ENCODE measurements around the gene DAZAP1. TPM values are rescaled to one million over a fixed set of nuclear protein-coding genes. Genes with fewer than 3 reads are reported as not detected.

Gene DAZAP1
- polyA plus RNA-seq, 3 donors from 2014 or later = 4.3 to 10.3 (median 8.0) TPM

DNA sequence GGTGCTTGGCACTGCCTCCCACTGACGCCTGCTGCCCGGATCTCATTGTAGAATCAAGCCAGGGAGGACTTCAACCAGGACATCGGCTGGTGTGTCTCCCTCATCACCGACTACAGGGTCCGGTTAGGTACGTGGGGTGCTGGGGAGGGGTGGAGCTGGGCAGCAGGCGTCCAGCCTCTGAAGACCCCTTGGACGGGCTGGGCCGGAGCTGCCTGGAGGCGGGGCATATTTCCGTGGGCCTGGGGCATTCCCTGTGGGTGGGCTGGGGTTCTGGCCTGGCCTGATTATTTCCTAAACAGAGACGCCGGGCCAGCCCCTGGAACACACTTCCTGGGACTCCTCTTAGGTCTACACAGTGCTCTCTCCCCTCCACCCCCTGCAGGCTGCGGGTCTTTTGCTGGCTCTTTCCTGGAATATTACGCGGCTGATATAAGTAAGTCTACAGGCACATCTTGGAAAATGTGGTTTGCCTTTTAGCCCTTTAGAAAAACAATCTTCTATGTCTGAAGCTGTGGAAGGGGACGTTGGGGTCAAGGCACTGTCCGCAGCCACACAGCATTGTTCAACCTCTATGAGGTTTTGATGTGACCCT is 38.1 kb upstream of the DAZAP1 start:
- H3K4me1 Mint-ChIP-seq = peaks cover 25 to 31% of the 10 kb centered on the region in 2 donors
- no peaks in the 10 kb centered on the region for H3K9me3 Mint-ChIP-seq
- peaks cover 3 to 14% (median 7%) of the 10 kb centered on the region in 3 donors for H3K36me3 Mint-ChIP-seq
- H3K27me3 Mint-ChIP-seq (ENCODE audit: low read depth in 3 of 3) = peaks cover 0 to 2% (median 0%) of the 10 kb centered on the region in 3 donors
- no peak overlapping the region for H3K4me3 Mint-ChIP-seq
- no peak overlapping the region for H3K27ac Mint-ChIP-seq
- DNase-seq = no peak

DNA sequence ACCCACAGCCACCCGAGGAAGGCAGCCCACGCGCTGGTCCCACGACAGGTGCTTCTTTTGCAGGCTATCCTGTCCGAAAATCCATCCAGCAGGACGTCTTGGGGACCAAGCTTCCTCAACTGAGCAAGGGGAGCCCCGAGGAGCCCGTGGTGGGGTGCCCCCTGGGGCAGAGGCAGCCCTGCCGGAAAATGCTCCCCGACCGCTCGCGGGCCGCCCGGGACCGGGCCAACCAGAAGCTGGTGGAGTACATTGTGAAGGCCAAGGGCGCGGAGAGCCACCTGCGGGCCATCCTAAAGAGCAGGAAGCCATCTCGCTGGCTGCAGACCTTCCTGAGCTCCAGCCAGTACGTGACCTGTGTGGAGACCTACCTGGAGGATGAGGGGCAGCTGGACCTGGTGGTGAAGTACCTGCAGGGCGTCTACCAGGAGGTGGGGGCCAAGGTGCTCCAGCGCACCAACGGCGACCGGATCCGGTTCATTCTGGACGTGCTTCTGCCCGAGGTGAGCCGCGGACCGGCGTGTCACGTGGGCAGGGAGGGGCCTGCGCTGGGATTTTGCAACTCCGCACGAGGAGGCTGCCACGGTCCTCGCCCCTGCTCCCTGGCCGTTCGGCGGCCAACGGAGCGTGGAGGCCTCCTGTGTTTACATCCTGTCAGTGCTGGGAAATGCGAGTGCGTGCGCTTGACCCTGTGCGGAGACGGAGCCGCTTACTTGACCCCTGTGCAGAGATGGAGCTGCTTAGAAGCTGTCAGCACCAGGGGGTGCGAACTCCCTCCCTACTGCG is 36.6 kb upstream of the DAZAP1 start:
- DNase-seq = no peak
- Mint-ChIP-seq H3K27me3 (ENCODE audit: low read depth in 3 of 3) (peaks cover 0 to 2% (median 0%) of the 10 kb centered on the region in 3 donors), H3K36me3 (peaks cover 3 to 16% (median 9%) of the 10 kb centered on the region in 3 donors), H3K9me3 (no peaks in the 10 kb centered on the region), H3K4me3 (no peak overlapping the region), H3K4me1 (peaks cover 14 to 17% of the 10 kb centered on the region in 2 donors), H3K27ac (no peak overlapping the region)

DNA sequence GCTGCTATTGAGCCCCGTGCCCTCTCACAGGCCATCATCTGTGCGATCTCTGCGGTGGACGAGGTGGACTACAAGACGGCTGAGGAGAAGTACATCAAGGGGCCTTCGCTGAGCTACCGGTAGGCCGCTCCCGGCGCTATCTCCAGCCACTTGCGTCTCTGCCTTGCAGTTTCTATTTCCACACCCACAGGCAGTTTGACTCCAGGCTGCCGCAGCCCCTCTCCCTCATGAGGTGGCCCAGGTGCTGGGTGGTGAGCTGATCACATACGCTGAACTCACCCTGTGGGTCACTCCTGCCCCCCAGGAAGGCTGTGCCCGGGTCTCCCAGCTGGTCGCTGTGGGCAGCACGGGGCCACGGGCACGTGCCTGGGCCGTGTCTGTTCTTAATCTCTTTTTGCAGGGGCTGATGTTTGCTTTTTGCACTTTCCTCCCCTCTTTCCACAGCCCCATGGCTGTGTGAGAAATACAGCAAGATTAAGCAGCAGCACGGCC is 34.3 kb upstream of the DAZAP1 start:
- Mint-ChIP-seq H3K36me3 (peaks cover 3 to 16% (median 9%) of the 10 kb centered on the region in 3 donors), H3K9me3 (no peaks in the 10 kb centered on the region), H3K27me3 (ENCODE audit: low read depth in 3 of 3) (no peaks in the 10 kb centered on the region)

DNA sequence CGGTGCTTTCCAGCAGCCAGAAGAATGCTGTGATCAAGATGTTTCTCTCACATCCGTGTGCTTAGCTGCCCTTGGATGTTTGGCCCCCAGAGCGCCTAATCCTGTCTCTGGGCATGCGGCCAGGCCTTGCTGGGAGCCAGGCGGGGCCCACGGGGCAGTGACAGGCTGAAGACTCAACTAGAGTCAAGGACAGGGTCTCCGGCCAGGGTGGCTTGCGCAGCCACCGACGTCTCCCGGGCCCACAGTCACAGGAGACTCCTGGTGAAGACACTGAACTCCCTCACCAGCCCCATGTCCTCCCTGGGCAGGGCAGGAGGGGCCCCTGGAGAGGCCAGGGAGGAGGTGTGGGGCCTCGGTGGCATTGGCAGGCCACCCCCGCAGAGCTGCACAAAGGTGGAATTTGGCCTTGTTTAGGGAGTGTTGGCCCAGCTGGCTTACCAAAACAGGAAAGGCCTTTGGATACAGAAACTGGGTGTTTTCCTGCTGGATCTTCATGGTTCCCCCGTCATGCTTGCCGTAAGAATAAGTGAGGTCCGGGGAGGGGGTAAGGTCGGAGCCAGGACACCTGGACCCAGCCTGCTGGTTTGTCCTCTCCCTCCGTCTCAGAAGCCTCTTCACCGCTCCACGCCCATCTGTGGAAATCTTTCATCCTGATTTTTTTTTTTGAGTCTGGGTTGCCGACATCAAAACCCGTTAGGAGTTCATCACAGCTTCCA is 33.7 kb upstream of the DAZAP1 start:
- DNase-seq = no peak
- H3K27ac Mint-ChIP-seq = no peak overlapping the region
- no peaks in the 10 kb centered on the region for H3K9me3 Mint-ChIP-seq
- no peaks in the 10 kb centered on the region for H3K27me3 Mint-ChIP-seq (ENCODE audit: low read depth in 3 of 3)
- H3K4me1 Mint-ChIP-seq = no peaks in the 10 kb centered on the region
- no peak overlapping the region for H3K4me3 Mint-ChIP-seq
- H3K36me3 Mint-ChIP-seq = peaks cover 3 to 16% (median 9%) of the 10 kb centered on the region in 3 donors

More for the DNA sequence above, 34.3 kb upstream of the DAZAP1 start:
- DNase-seq = no peak
- Mint-ChIP-seq H3K4me3 (no peak overlapping the region), H3K4me1 (no peaks in the 10 kb centered on the region), H3K27ac (no peak overlapping the region)

DNA sequence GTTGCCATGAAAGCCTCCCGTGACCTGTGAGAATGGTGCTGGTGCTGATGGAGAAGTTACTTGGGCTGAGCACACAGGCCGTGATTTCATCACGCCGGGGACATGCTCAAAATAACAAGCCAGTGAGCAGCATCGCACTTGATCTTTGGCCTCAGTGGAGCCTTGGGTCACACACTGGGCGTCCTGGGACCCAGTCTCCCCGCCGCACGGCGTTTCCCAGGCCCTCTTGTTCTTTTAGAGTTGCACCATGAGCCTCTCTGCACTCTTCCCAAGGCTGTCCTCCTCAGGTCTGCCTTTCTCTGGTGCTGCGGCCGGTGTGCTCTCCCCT is 33.2 kb upstream of the DAZAP1 start:
- Mint-ChIP-seq H3K9me3 (no peaks in the 10 kb centered on the region), H3K4me3 (no peak overlapping the region), H3K4me1 (no peaks in the 10 kb centered on the region), H3K27me3 (ENCODE audit: low read depth in 3 of 3) (no peaks in the 10 kb centered on the region), H3K36me3 (peaks cover 3 to 16% (median 9%) of the 10 kb centered on the region in 3 donors), H3K27ac (no peak overlapping the region)
- no peak for DNase-seq

DNA sequence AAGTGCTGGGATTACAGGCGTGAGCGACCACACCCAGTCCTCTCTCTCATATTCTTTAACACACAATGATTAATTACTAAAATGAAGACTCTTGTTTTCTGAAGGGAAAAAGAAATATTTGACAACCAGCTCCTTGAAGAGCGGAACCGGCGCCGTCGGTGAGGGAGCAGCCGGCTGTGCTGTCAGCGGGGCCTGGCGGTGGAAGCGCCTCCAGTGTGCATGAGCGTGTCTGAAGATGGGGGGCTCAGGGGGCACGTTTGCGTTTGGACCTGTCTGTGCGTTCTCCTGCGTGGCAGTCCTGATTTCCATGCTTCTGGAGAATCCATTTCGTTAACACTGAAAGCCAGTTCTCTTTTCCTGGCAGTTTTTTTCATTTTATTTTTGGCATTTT is 31.0 kb upstream of the DAZAP1 start:
- no peak overlapping the region for H3K27ac Mint-ChIP-seq
- no peak for DNase-seq
- H3K4me1 Mint-ChIP-seq = no peaks in the 10 kb centered on the region
- H3K27me3 Mint-ChIP-seq (ENCODE audit: low read depth in 3 of 3) = peaks cover 0 to 3% (median 2%) of the 10 kb centered on the region in 3 donors
- no peak overlapping the region for H3K4me3 Mint-ChIP-seq
- no peaks in the 10 kb centered on the region for H3K9me3 Mint-ChIP-seq
- H3K36me3 Mint-ChIP-seq = peaks cover 3 to 10% (median 4%) of the 10 kb centered on the region in 3 donors

DNA sequence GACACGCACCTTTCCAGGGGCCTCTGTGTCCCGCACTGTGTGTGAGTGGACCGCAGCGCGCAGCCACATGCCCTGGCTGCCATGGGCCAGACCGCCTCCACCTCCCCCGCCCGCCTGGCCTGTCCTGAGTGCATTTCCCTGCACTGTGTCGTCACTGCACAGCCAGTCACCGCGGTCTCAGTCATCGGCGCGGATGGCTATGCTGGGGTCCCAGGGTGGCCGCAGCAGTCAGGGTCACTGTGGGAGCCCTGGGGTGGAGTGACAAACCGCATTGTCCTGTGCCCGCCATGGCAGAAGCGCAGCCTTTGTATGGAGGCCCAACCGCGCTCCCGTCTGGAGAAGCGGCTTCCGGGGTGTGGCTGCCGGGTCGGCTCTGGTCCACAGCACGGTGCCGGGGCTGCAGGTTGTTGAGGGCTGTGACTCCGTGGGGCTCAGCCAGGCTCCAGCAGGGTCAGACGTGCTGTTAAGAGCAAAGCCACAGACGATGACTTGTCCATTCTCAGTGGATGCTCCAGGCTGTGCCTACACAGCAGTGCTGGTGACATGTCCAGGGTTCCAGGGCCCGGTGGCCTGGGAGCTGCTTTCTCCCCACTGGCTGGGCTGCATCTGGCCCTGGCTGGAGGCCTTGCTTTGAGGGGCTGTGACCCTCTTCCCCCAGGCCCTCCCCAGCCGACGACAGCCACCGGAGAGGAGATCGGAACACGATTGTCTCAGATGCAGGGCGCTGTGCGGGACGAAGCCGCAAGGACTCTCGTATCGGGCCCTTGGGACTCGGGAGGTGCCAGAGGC is 30.0 kb upstream of the DAZAP1 start:
- Mint-ChIP-seq H3K9me3 (no peaks in the 10 kb centered on the region), H3K27ac (no peak overlapping the region), H3K4me3 (no peak overlapping the region)

DNA sequence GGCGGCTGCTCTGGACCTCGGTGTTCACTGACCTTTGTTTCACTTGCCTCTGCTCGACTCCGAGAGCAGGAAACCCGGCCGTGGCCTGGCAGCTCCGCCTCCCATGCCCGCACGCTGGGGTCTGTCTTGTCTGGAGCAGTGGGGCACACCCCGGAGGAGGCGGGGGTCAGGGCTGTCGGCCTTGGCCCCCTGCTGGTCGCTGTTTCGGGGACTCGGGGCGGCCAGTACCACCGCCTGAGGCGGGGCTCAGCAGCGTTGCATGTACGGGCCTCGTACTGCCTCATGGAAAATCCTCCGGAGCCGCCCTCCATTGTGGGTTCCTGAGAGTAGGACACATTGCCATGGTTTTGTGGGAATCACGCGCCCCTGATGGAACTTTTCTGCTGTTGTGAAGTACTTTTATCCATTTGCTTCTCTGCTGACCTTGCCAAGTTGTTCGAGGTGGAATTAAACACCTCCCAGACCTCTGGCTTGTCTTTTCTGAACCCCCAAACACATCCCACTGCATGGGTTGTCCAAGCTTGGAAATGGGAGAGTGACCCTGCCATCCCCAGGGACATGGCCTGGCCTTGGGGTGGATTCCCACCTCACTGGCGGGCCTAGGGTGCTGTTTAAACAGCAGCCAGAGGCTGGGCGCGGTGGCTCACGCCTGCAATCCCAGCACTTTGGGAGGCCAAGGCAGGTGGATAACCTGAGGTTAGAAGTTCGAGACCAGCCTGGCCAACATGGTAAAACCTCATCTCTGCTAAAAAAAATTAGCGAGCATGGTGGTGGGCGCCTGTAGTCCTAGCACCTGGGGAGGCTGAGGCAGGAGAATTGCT is 29.2 kb upstream of the DAZAP1 start:
- H3K36me3 Mint-ChIP-seq = peaks cover 0 to 7% (median 4%) of the 10 kb centered on the region in 3 donors
- no peak overlapping the region for H3K27ac Mint-ChIP-seq
- peaks cover 4 to 5% of the 10 kb centered on the region in 2 donors for H3K4me1 Mint-ChIP-seq
- H3K9me3 Mint-ChIP-seq = peaks cover 0 to under 1% (median 0%) of the 10 kb centered on the region in 6 donors
- DNase-seq = no peak
- peaks cover 6 to 10% (median 9%) of the 10 kb centered on the region in 3 donors for H3K27me3 Mint-ChIP-seq (ENCODE audit: low read depth in 3 of 3)
- H3K4me3 Mint-ChIP-seq = no peak overlapping the region

More for the DNA sequence above, 30.0 kb upstream of the DAZAP1 start:
- H3K4me1 Mint-ChIP-seq = no peaks in the 10 kb centered on the region
- peaks cover 0 to 3% (median 3%) of the 10 kb centered on the region in 3 donors for H3K27me3 Mint-ChIP-seq (ENCODE audit: low read depth in 3 of 3)
- DNase-seq = no peak
- H3K36me3 Mint-ChIP-seq = peaks cover 3 to 7% (median 4%) of the 10 kb centered on the region in 3 donors

DNA sequence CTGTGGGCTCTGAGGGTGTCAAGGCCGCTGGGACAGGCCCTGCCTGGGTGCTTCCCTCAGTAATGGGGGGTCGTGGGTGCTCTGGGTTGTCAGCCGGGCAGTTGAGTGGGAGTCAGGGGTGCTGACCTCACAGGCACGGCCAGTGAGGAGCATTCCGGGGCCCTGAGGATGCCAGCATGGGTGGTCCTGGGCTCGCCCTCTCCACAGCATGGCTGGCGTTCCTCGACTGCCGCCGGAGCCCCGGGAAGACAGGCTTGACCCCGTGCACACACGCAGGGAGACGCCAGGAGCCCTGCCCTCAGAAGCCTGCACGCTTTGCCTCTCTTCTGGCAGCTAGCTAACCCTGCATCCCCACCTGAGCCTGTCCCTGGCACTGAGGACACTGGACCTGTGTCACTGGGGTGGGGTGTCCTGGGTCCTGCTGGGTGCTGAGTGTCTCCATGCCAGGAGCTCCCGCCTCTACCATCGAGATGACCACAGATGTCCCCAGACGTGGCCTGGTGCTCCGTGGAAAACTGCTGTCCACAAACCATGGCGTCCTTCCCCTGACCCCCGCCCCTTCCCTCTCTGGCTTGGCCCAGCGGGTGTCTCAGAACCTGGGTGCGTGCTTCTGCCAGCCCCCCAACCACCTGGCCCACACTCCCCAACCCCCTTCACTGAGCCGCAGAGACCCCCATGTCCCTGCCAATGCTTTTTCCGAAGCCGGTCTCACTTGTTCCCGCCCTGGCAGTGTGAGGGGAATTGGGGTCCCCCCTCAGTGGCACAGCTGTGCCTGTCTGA is 28.1 kb upstream of the DAZAP1 start:
- peaks cover 0 to 5% (median 4%) of the 10 kb centered on the region in 6 donors for H3K9me3 Mint-ChIP-seq
- no peak overlapping the region for H3K4me3 Mint-ChIP-seq
- DNase-seq = no peak

DNA sequence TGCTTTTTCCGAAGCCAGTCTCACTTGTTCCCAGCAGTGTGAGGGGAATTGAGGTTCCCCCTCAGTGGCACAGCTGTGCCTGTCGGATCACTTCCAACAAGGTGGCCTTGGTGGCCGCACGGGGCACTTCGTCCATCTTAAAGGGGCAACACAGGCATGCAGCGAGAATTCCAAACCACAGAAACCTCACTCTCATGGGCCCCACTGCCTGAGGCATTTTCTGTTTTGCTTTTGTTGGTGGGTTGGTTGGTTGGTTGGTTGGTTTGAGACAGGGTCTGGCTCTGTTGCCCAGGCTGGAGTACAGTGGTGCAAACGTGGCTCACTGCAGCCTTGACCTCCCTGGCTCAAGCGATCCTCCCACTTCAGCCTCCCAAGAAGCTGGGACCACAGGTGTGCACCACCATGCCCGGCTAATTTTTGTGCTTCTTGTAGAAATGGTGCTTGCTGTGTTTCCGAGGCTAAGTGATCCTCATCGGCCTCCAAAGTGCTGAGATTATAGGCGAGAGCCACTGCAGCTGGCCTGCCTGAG is 27.4 kb upstream of the DAZAP1 start:
- Mint-ChIP-seq H3K9me3 (peaks cover 0 to 5% (median 4%) of the 10 kb centered on the region in 6 donors), H3K27ac (no peak overlapping the region), H3K4me1 (peaks cover 18 to 19% of the 10 kb centered on the region in 2 donors), H3K4me3 (no peak overlapping the region), H3K27me3 (ENCODE audit: low read depth in 3 of 3) (peaks cover 12 to 20% (median 18%) of the 10 kb centered on the region in 3 donors), H3K36me3 (peaks cover 0 to 2% (median 0%) of the 10 kb centered on the region in 3 donors)
- DNase-seq = no peak

More for the DNA sequence above, 28.1 kb upstream of the DAZAP1 start:
- Mint-ChIP-seq H3K36me3 (peaks cover 0 to 5% (median 2%) of the 10 kb centered on the region in 3 donors), H3K4me1 (peaks cover 12 to 14% of the 10 kb centered on the region in 2 donors), H3K27ac (no peak overlapping the region), H3K27me3 (ENCODE audit: low read depth in 3 of 3) (peaks cover 12 to 17% (median 15%) of the 10 kb centered on the region in 3 donors)

DNA sequence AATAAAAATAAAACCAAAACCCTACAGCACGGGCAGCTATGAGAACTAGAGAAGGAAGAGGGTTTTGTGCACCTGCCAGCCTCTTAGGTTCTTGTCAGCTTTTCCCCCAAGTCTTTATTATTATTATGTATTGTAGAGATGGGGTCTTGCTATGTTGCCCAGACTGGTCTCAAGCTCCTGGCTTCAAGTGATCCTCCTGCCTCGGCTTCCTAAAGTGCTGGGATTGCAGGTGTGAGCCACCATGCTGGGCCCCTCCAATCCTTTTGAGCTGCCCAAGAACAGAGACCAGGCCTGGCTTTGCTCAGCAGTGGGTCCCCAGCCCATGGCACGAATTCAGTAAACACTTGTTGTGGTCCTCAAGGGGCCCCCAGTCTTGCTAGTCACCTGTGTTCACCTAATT is 25.1 kb upstream of the DAZAP1 start:
- Mint-ChIP-seq H3K27me3 (ENCODE audit: low read depth in 3 of 3) (peaks cover 12 to 20% (median 18%) of the 10 kb centered on the region in 3 donors), H3K4me3 (no peak overlapping the region), H3K27ac (no peak overlapping the region), H3K9me3 (peaks cover 0 to 5% (median 4%) of the 10 kb centered on the region in 6 donors), H3K36me3 (peaks cover 0 to 2% (median 0%) of the 10 kb centered on the region in 3 donors), H3K4me1 (peaks cover 23 to 24% of the 10 kb centered on the region in 2 donors)
- no peak for DNase-seq

DNA sequence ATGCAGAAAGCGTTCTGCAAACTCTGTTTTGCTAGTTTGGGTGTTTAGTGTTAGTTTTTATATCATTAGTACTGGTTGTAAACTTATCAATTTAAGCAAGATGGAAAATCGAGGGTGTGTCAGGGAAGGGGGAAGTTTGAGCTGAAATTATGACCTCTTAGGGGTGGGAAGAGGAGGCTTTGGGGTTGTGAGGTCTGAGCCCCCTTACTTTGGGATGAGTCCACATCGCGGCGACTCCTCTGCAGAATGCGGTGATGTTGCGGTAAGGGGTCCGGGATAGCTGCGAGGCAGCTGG is 24.4 kb upstream of the DAZAP1 start:
- H3K36me3 Mint-ChIP-seq = peaks cover 0 to 2% (median 0%) of the 10 kb centered on the region in 3 donors
- DNase-seq = no peak
- H3K27me3 Mint-ChIP-seq (ENCODE audit: low read depth in 3 of 3) = peaks cover 12 to 20% (median 18%) of the 10 kb centered on the region in 3 donors
- H3K4me1 Mint-ChIP-seq = peaks cover 23 to 24% of the 10 kb centered on the region in 2 donors
- H3K4me3 Mint-ChIP-seq = peak overlapping the region; percentile 93 to 98 (median 95)
- peaks cover 0 to 5% (median 4%) of the 10 kb centered on the region in 6 donors for H3K9me3 Mint-ChIP-seq
- H3K27ac Mint-ChIP-seq = peak overlapping the region; percentile 81 to 100 (median 97)

Measured in immature natural killer cell (primary cell).